B cell (primary cell): ENCODE results near the gene DCHS1. TPM values are rescaled to one million over a fixed set of nuclear protein-coding genes. Genes with fewer than 3 reads are reported as not detected.

Experiments
- ATAC-seq: fragments of 200-7000 bp; cut with Tn5 transposase; one replicate; pipeline ENCODE4 v1.10.0; 2021; ENCODE audit warnings: low read depth, mild to moderate bottlenecking, moderate number of reproducible peaks, moderate library complexity
- CTCF ChIA-PET: fragments of 350-600 bp; sonication (Branson Sonifier 250); formaldehyde crosslinking; loops from one replicate; lab custom pipeline; 2021; ENCODE audit warnings: antibody characterized with exemption, inconsistent platforms; lab: Charles Lee
- POLR2A ChIA-PET: fragments of 350-600 bp; sonication (Branson Sonifier 250); formaldehyde crosslinking; loops from one replicate; lab custom pipeline; 2021; ENCODE audit warnings: antibody characterized with exemption; lab: Charles Lee
- DNase-seq: peaks from one replicate; pipeline ENCODE4 v3.0.0; 2013
- H2AFZ ChIP-seq: 2 replicates; pipeline ENCODE4 v1.6.1; 2012; ENCODE audit warnings: mild to moderate bottlenecking, low read depth, low read length; ENCODE audit not compliant: insufficient read depth, poor library complexity, severe bottlenecking
- H3K27ac ChIP-seq, 2 donors: 1 replicate in 1 of 2; 2 replicates in 1 of 2; pipeline ENCODE4 v1.5.1; 2012 to 2013; ENCODE audit warnings: low read length in 2 of 2, mild to moderate bottlenecking in 2 of 2, moderate library complexity in 1 of 2
- H3K27me3 ChIP-seq, 4 experiments: fragments of 200-600 bp in 1 of 4; sonication (generic) in 1 of 4; replicated peaks in 1 of 4; 1 replicate in 2 of 4; 2 replicates in 2 of 4; pipeline versions ENCODE4 v1.6.1 to v1.7.0; 2013 to 2016; ENCODE audit warnings: low read length in 3 of 4, mild to moderate bottlenecking in 2 of 4, mixed read lengths in 1 of 4, moderate library complexity in 1 of 4; ENCODE audit not compliant: insufficient read depth in 4 of 4, control insufficient read depth in 3 of 4; ENCODE audit errors: control extremely low read depth in 1 of 4
- H3K36me3 ChIP-seq, 2 experiments: replicated peaks in 1 of 2; 1 replicate in 1 of 2; 2 replicates in 1 of 2; pipeline versions ENCODE4 v1.6.1 to v1.7.1; 2013; ENCODE audit warnings: low read length in 1 of 2; ENCODE audit not compliant: insufficient read depth in 2 of 2, control insufficient read depth in 1 of 2; ENCODE audit errors: control extremely low read depth in 1 of 2, extremely low read depth in 1 of 2
- H3K4me1 ChIP-seq, 2 donors: fragments of 200-600 bp in 1 of 2; sonication (generic) in 1 of 2; 1 replicate in 1 of 2; 2 replicates in 1 of 2; pipeline versions ENCODE4 v1.5.1 to v1.6.1; 2013 to 2017; ENCODE audit warnings: low read length in 2 of 2; ENCODE audit not compliant: control insufficient read depth in 2 of 2, insufficient read depth in 2 of 2
- H3K4me2 ChIP-seq: replicated peaks from 2 replicates; pipeline ENCODE3; 2012; ENCODE audit warnings: mild to moderate bottlenecking, low read depth, low read length; ENCODE audit not compliant: poor library complexity, severe bottlenecking
- H3K4me3 ChIP-seq, 5 experiments: fragments of 200-600 bp in 1 of 5; sonication (generic) in 1 of 5; 1 replicate in 3 of 5; 2 replicates in 2 of 5; pipeline versions ENCODE4 v1.5.1 to v1.7.0; 2011 to 2016; ENCODE audit warnings: low read length in 4 of 5, mild to moderate bottlenecking in 4 of 5, low read depth in 2 of 5, control low read depth in 1 of 5, moderate library complexity in 1 of 5; ENCODE audit not compliant: insufficient read depth in 1 of 5; ENCODE audit errors: control extremely low read depth in 1 of 5, extremely low read depth in 1 of 5
- H3K79me2 ChIP-seq: fragments of 200-600 bp; sonication (generic); one replicate; pipeline ENCODE4 v1.6.0; 2016; ENCODE audit warnings: low read length; ENCODE audit not compliant: control insufficient read depth, insufficient read depth
- H3K9ac ChIP-seq: fragments of 200-600 bp; sonication (generic); 2 replicates; pipeline ENCODE4 v1.6.1; 2017; ENCODE audit warnings: mild to moderate bottlenecking, low read length, moderate library complexity
- H3K9me3 ChIP-seq, 3 donors: one replicate each; pipeline versions ENCODE4 v1.6.1 to v1.7.1; 2013; ENCODE audit warnings: low read length in 2 of 3; ENCODE audit not compliant: control insufficient read depth in 2 of 3, insufficient read depth in 1 of 3; ENCODE audit errors: control extremely low read depth in 1 of 3
- H4K20me1 ChIP-seq: 2 replicates; pipeline ENCODE4 v1.6.0; 2012; ENCODE audit warnings: mild to moderate bottlenecking, low read length; ENCODE audit not compliant: insufficient read depth, control insufficient read depth, poor library complexity, severe bottlenecking
- H3K27ac Mint-ChIP-seq: one replicate; pipeline ENCODE4 v1.8.0; 2021; ENCODE audit warnings: mixed read lengths
- H3K27me3 Mint-ChIP-seq: one replicate; pipeline ENCODE4 v1.8.0; 2021; ENCODE audit warnings: mixed read lengths
- H3K4me1 Mint-ChIP-seq: one replicate; pipeline ENCODE4 v1.8.0; 2021; ENCODE audit warnings: mixed read lengths
- H3K4me3 Mint-ChIP-seq: one replicate; pipeline ENCODE4 v1.8.0; 2021; ENCODE audit warnings: mixed read lengths
- H3K9me3 Mint-ChIP-seq: one replicate; pipeline ENCODE4 v1.8.0; 2022; ENCODE audit warnings: mixed read lengths; ENCODE audit not compliant: insufficient read depth
- EZH2 ChIP-seq: IDR thresholded peaks from 2 replicates; pipeline ENCODE4 v1.6.1; 2012; ENCODE audit warnings: borderline replicate concordance, low read depth, mild to moderate bottlenecking, moderate library complexity, low read length; ENCODE audit not compliant: insufficient read depth, poor library complexity, severe bottlenecking
- WGBS: methylation state at CpG from one replicate; pipeline ENCODE4 v1.1.5; 2013; ENCODE audit warnings: missing lambda C conversion rate; ENCODE audit not compliant: insufficient coverage; 5-methylcytosine and 5-hydroxymethylcytosine counted together
- intact Hi-C: fragments of 100-400 bp; cut with micrococcal nuclease; formaldehyde crosslinking; loops from one replicate; pipeline ENCODE4 v1.10.0; 2022
- polyA plus RNA-seq: library from polyadenylated mRNA; depleted of rRNA; stranded (reverse); fragments of >200 nt; gene quantifications from 2 replicates; pipeline ENCODE4 v1.2.3, GENCODE V29; 2012
- total RNA-seq, 2 donors: library from RNA; stranded (reverse); fragments of 120-200 nt in 1 of 2; gene quantifications; 1 replicate in 1 of 2; 2 replicates in 1 of 2; pipeline versions ENCODE4 v1.2.3 to v1.2.4, GENCODE V29; 2013 to 2022
- TF ChIP-seq, protein P1 (sequence below): fragments of 200-600 bp; IDR thresholded peaks from one replicate; pipeline ENCODE4 v1.8.0; 2022; ENCODE audit warnings: antibody characterized with exemption, mild to moderate bottlenecking

Gene DCHS1
- total and polyA plus RNA-seq, 2 donors (not counting 1 experiment from before 2014, with no cell fraction given): 0.31 to 0.84 TPM

DNA sequence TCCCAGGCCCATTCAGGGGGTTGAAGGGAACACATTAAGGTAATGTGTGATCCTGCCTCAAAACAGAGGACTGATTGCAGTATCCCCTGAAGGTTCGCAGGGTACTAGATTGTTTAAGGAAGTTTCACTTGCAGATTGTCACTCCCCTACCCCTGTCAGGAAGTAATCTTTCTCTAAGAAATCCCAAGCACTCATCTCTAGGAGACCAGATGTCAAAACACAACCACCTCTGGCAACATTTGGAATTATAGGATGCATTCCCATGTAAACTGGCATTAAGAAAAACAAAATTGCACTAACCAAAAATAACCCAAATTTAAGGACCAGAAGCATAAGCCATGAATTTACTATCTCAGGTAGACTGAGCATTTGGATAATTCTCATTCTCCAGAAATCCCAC is 25.9 kb upstream of the DCHS1 start:
- H3K9me3 ChIP-seq: no peaks in the 10 kb centered on the region
- no peak overlapping the region for H3K4me2 ChIP-seq
- no peaks in the 10 kb centered on the region for H3K27me3 ChIP-seq
- peaks cover 0 to 8% of the 10 kb centered on the region in 2 experiments for H3K36me3 ChIP-seq
- TF ChIP-seq, protein P1, sequence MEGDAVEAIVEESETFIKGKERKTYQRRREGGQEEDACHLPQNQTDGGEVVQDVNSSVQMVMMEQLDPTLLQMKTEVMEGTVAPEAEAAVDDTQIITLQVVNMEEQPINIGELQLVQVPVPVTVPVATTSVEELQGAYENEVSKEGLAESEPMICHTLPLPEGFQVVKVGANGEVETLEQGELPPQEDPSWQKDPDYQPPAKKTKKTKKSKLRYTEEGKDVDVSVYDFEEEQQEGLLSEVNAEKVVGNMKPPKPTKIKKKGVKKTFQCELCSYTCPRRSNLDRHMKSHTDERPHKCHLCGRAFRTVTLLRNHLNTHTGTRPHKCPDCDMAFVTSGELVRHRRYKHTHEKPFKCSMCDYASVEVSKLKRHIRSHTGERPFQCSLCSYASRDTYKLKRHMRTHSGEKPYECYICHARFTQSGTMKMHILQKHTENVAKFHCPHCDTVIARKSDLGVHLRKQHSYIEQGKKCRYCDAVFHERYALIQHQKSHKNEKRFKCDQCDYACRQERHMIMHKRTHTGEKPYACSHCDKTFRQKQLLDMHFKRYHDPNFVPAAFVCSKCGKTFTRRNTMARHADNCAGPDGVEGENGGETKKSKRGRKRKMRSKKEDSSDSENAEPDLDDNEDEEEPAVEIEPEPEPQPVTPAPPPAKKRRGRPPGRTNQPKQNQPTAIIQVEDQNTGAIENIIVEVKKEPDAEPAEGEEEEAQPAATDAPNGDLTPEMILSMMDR: no peak
- TF ChIP-seq EZH2: no peak
- H3K4me1 Mint-ChIP-seq: peaks cover 25% of the 10 kb centered on the region
- no peaks in the 10 kb centered on the region for H4K20me1 ChIP-seq
- peak overlapping the region; percentile 28 for H3K27ac Mint-ChIP-seq
- H3K4me1 ChIP-seq: peaks cover 12% of the 10 kb centered on the region in 2 donors
- H3K9ac ChIP-seq: no peak overlapping the region
- no peak for DNase-seq
- H2AFZ ChIP-seq: no peak overlapping the region
- no peaks in the 10 kb centered on the region for H3K9me3 Mint-ChIP-seq
- no CpG with 5 or more reads among the region's 1 CpG for WGBS
- no peaks in the 10 kb centered on the region for H3K27me3 Mint-ChIP-seq
- H3K4me3 Mint-ChIP-seq: peak overlapping the region; percentile 58
- no peak overlapping the region for H3K27ac ChIP-seq
- ATAC-seq: no peak
- ChIA-PET POLR2A (no interaction called here), CTCF (interaction anchor here (0.8 to 2.0 kb wide), 6 partner anchors 9 to 302 kb away, joined by 3 to 6 read pairs (median 4); no protein-coding TSS in a partner anchor)
- no peak overlapping the region for H3K4me3 ChIP-seq
- H3K79me2 ChIP-seq: peaks cover 12% of the 10 kb centered on the region
- intact Hi-C loops: loop anchor here (5.0 kb wide), 1 partner anchor 34 kb away; no protein-coding TSS in a partner anchor

DNA sequence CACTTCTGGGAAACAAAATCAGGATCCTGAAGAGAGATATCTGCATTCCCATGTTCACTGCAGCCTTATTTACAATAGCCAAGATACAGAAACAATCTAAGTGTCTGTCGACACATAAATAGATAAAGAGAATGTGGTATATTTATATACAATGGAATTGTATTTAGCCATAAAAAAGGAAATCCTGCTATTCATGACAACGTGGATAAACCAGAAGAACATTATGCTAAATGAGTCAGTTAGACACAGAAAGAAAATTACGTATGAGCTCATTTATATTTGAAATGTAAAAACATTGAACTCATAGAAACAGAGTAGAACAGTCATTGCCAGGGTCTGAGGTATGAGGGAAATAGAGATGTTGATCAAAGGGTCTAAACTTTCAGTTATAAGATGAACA is 21.4 kb upstream of the DCHS1 start:
- H3K79me2 ChIP-seq: peaks cover 1% of the 10 kb centered on the region
- Mint-ChIP-seq H3K27me3 (no peaks in the 10 kb centered on the region), H3K4me3 (no peak overlapping the region), H3K4me1 (peaks cover 7% of the 10 kb centered on the region), H3K27ac (no peak overlapping the region), H3K9me3 (no peaks in the 10 kb centered on the region)
- TF ChIP-seq, protein P1: no peak
- TF ChIP-seq EZH2: no peak
- ChIA-PET POLR2A (no interaction called here), CTCF (interaction anchor here (0.9 to 1.4 kb wide), 2 partner anchors 9 to 11 kb away, joined by 4 to 5 read pairs; no protein-coding TSS in a partner anchor)
- intact Hi-C loops: no loop called here
- H3K9me3 ChIP-seq: no peaks in the 10 kb centered on the region
- no CpG with 5 or more reads among the region's 3 CpGs for WGBS
- no peak overlapping the region for H2AFZ ChIP-seq
- H3K36me3 ChIP-seq: peaks cover 0 to 8% of the 10 kb centered on the region in 2 experiments
- no peaks in the 10 kb centered on the region for H4K20me1 ChIP-seq
- H3K27ac ChIP-seq: no peak overlapping the region
- peaks cover 2% of the 10 kb centered on the region in 2 donors for H3K4me1 ChIP-seq
- H3K4me3 ChIP-seq: no peak overlapping the region
- no peak for ATAC-seq
- H3K9ac ChIP-seq: no peak overlapping the region
- H3K4me2 ChIP-seq: no peak overlapping the region
- no peaks in the 10 kb centered on the region for H3K27me3 ChIP-seq
- DNase-seq: no peak
